AG09309 (cell line): ENCODE results near the gene PLXNC1.

Experiments used
- DNase-seq: peaks from one replicate; pipeline ENCODE4 v3.0.0-alpha.2; 2010; ENCODE audit warnings: low read depth
- H3K4me3 ChIP-seq: 2 replicates; pipeline ENCODE4 v1.5.1; 2011; ENCODE audit warnings: mild to moderate bottlenecking, low read depth, low read length, moderate library complexity; ENCODE audit not compliant: control insufficient read depth
- TF ChIP-seq, protein P1 (sequence below): IDR thresholded peaks from 2 replicates; pipeline ENCODE4 v1.5.1; 2011; ENCODE audit warnings: mild to moderate bottlenecking, low read depth, low read length, inconsistent platforms; ENCODE audit not compliant: insufficient read depth, control insufficient read depth; ENCODE audit errors: missing control alignments

PLXNC1 gene

GRCh38 chr12:94200069-94200468 is 51.7 kb downstream of the PLXNC1 start:
- no peak for DNase-seq
- TF ChIP-seq, protein P1, sequence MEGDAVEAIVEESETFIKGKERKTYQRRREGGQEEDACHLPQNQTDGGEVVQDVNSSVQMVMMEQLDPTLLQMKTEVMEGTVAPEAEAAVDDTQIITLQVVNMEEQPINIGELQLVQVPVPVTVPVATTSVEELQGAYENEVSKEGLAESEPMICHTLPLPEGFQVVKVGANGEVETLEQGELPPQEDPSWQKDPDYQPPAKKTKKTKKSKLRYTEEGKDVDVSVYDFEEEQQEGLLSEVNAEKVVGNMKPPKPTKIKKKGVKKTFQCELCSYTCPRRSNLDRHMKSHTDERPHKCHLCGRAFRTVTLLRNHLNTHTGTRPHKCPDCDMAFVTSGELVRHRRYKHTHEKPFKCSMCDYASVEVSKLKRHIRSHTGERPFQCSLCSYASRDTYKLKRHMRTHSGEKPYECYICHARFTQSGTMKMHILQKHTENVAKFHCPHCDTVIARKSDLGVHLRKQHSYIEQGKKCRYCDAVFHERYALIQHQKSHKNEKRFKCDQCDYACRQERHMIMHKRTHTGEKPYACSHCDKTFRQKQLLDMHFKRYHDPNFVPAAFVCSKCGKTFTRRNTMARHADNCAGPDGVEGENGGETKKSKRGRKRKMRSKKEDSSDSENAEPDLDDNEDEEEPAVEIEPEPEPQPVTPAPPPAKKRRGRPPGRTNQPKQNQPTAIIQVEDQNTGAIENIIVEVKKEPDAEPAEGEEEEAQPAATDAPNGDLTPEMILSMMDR = no peak
- no peak overlapping the region for H3K4me3 ChIP-seq

DNA sequence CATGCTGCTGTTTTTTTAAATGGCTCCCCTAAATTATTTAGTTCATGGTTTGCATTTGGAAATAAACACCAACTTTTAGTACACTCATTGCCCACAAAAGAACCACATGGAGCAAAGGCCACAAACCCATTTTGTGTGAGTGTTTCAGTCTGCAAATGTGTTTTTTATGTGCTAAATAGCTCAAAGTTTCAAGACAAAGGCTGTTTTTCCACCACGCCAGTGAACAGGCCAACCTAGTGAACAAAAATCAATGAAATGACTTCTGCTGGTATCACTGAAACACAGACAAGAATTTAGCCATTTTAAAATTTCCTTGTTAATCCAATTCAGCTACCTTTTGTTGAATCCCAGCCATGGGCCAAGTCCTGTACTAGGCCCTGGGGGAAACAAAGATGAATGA is 52.3 kb downstream of the PLXNC1 start:
- no peak for DNase-seq
- H3K4me3 ChIP-seq = no peak overlapping the region
- TF ChIP-seq, protein P1 = no peak

DNA sequence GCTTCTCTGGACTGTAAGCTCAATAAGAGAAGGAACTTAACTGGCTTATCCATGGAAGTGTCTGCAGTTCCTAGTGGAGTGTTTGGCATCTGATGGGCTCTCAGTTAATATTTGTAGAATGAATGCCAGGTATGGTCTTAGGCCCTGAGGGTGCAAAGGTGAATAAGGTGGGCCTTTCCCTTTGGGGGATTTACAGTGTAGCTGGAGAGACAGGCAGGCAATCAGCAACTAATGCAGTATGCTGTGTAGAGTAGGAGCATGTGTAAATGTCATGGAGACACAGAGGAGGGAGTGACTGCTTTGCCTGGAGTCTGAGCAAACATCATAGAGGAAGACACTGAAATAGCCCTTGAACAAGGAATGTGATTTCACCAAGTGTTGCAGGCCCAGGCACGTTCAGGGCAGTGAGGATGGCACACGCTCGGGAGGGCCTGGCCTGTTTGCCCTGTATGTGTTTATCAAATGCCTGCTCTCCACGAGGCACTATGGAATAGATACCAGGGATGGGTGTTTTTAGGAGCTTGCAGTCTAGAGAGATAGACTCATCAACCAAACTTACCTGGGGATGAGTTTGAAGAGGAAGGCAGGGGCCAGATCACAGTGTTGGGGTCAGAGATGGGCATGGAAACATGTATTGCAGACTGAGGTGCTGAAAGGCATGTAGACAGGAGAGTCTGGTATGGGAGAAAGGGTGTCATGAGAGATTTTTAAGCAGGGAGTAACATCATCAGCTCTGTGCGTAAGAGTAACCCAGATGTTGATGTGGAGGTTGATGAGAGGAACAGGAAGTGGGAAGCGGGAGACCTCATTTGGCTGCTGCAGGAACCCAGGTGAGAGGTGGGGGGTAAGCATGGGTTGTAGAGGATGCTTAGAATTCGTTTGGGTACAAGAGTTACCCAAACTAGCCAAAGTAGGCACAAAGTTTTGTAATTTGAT is 54.1 kb downstream of the PLXNC1 start:
- DNase-seq = no peak
- no peak overlapping the region for H3K4me3 ChIP-seq
- TF ChIP-seq, protein P1 = no peak

DNA sequence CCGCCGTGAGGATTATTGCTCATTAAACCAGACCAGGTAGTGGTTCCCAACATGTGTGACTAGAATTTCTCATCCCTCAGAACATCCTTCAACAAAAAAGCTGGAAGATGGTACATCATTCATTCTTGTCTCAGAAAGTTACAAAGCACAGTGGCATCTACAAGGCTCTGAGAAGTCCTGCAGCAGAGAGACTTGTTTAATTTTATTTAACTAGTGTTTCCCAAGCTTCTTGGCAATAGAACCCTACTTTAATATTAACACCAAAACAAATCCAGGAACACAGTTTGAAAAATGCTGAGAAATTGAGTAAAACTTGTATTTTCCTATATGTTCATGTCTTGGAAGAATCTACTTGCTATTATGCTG is 54.8 kb downstream of the PLXNC1 start:
- DNase-seq = no peak
- H3K4me3 ChIP-seq = no peak overlapping the region
- TF ChIP-seq, protein P1 = no peak

- no peak overlapping the region for H3K4me3 ChIP-seq
- TF ChIP-seq, protein P1 = no peak
Measured at GRCh38 chr12:94203796-94204195, 55.4 kb downstream of the PLXNC1 start.

DNA sequence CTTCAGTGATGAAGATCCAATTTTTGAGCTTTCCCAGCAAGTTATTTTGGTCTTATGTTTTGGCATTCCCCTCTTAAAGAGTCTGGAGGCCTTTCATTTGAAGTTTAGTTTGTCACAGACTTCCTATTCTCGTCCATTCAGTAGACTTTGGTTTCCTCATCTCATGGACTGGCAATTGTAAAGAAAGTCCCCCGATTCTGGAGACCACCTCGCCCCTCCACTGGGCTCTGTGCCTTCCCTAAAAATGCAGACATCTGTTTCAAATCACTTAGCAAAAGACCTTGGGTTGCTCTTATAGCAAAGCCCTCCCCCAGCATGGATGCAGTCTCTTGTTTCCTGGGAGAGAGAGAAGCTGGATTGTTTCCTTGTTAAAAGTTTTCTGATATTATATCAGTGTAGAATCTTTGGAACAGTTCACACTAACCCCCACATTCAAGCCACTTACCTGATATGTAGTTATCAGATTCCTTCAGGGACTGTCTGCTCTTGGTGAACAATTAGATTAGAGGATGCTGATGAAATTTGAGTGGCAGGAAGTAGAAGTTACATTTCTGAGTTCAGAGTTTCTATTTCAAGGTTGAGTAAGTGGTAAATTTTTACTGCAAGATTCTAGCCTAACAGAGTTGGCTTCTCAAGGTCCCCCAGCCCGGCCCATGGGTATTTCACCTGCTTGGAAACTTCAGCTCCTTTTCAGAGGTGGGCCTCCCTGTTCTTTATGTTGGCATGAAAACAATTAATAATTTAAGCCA is 56.3 kb downstream of the PLXNC1 start:
- TF ChIP-seq, protein P1 = no peak
- H3K4me3 ChIP-seq = no peak overlapping the region
- DNase-seq = no peak

More at GRCh38 chr12:94203796-94204195, 55.4 kb downstream of the PLXNC1 start:
- no peak for DNase-seq
